Stomach (tissue), 4 donors: Measurements from ENCODE around the gene KIAA1217.

Experiments
- EP300 ChIP-seq: sonication (generic); formaldehyde crosslinking; IDR thresholded peaks from one replicate; pipeline ENCODE4 v1.6.1; 2017; ENCODE audit warnings: antibody characterized with exemption
- POLR2A ChIP-seq, 4 donors: fragments of 450-650 bp; IDR thresholded peaks; one replicate each; pipeline ENCODE4 v1.6.1; 2016; ENCODE audit warnings: antibody characterized with exemption in 4 of 4, control low read depth in 2 of 4, mild to moderate bottlenecking in 1 of 4, moderate library complexity in 1 of 4
- POLR2AphosphoS5 ChIP-seq, 3 donors: sonication (generic); formaldehyde crosslinking; IDR thresholded peaks; one replicate each; pipeline ENCODE4 v1.6.1; 2016; ENCODE audit warnings: antibody characterized with exemption in 3 of 3

- TF ChIP-seq POLR2AphosphoS5 (IDR thresholded peaks at IDR 0.05) = no peak
- no peak for TF ChIP-seq POLR2A (IDR thresholded peaks at IDR 0.05)
- TF ChIP-seq EP300 = no peak
Measured at GRCh38 chr10:24430591-24430990, 221.7 kb downstream of the KIAA1217 start.
